RWPE2 (cell line): ENCODE data around the gene ZFHX3.

ENCODE experiments used
- ATAC-seq: fragments of 200-7000 bp; cut with Tn5 transposase; 3 replicates; pipeline ENCODE4 v1.9.1; 2021; ENCODE audit warnings: low read depth
- DNase-seq: peaks from one replicate; pipeline ENCODE4 v3.0.0-alpha.2; 2020; ENCODE audit warnings: low spot score
- H3K27ac ChIP-seq: fragments of 450-650 bp; 2 replicates; pipeline ENCODE4 v1.5.1; 2017; ENCODE audit warnings: mild to moderate bottlenecking; ENCODE audit not compliant: poor library complexity, severe bottlenecking
- H3K27me3 ChIP-seq: fragments of 250-450 bp; sonication (Bioruptor Pico); 2 replicates; pipeline ENCODE4 v1.5.1; 2021; ENCODE audit warnings: mild to moderate bottlenecking, moderate library complexity; ENCODE audit not compliant: insufficient read depth, poor library complexity, severe bottlenecking
- H3K36me3 ChIP-seq: fragments of 250-450 bp; sonication (Bioruptor Pico); 2 replicates; pipeline ENCODE4 v1.5.1; 2020; ENCODE audit warnings: low read depth, mild to moderate bottlenecking, moderate library complexity
- H3K4me1 ChIP-seq: fragments of 250-450 bp; sonication (Bioruptor Pico); 2 replicates; pipeline ENCODE4 v1.5.1; 2021; ENCODE audit warnings: mild to moderate bottlenecking, moderate library complexity; ENCODE audit not compliant: insufficient read depth, poor library complexity, severe bottlenecking
- H3K4me3 ChIP-seq: fragments of 250-450 bp; sonication (Bioruptor Pico); 2 replicates; pipeline ENCODE4 v1.5.1; 2021; ENCODE audit warnings: mild to moderate bottlenecking, moderate library complexity; ENCODE audit not compliant: severe bottlenecking
- H3K9me3 ChIP-seq: fragments of 250-450 bp; sonication (Bioruptor Pico); 2 replicates; pipeline ENCODE4 v1.5.1; 2021; ENCODE audit warnings: mild to moderate bottlenecking, moderate library complexity; ENCODE audit not compliant: severe bottlenecking
- TF ChIP-seq, protein P1 (sequence below): fragments of 450-650 bp; IDR thresholded peaks from one replicate; pipeline ENCODE4 v1.5.1; 2017; ENCODE audit warnings: mild to moderate bottlenecking, moderate library complexity; ENCODE audit not compliant: poor library complexity, severe bottlenecking

The ZFHX3 gene

DNA sequence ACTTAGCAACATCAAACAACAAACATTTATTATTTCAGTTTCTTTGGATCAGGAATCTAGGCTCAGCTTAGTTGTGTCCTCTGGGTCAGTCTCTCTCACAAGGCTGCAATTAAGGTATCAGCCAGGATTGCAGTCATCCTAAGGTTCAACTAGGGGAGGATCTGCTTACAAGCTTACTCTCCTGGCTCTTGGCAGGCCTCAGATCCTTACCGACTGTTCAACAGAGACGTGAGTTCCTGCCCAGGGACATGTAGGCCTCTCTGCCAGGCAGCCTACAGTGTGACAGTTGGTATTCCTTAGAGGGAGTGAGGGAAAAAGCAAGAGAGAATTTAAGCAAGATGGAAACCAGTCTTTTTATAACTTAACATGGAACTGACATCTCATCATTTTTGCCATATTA is 294.0 kb downstream of the ZFHX3 start:
- ATAC-seq (no peak), DNase-seq (no peak)
- TF ChIP-seq, protein P1, sequence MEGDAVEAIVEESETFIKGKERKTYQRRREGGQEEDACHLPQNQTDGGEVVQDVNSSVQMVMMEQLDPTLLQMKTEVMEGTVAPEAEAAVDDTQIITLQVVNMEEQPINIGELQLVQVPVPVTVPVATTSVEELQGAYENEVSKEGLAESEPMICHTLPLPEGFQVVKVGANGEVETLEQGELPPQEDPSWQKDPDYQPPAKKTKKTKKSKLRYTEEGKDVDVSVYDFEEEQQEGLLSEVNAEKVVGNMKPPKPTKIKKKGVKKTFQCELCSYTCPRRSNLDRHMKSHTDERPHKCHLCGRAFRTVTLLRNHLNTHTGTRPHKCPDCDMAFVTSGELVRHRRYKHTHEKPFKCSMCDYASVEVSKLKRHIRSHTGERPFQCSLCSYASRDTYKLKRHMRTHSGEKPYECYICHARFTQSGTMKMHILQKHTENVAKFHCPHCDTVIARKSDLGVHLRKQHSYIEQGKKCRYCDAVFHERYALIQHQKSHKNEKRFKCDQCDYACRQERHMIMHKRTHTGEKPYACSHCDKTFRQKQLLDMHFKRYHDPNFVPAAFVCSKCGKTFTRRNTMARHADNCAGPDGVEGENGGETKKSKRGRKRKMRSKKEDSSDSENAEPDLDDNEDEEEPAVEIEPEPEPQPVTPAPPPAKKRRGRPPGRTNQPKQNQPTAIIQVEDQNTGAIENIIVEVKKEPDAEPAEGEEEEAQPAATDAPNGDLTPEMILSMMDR: no peak
- no peaks in the 10 kb centered on the region for H3K36me3 ChIP-seq
- no peak overlapping the region for H3K4me3 ChIP-seq
- no peaks in the 10 kb centered on the region for H3K27me3 ChIP-seq
- H3K9me3 ChIP-seq: peaks cover 4% of the 10 kb centered on the region
- no peaks in the 10 kb centered on the region for H3K4me1 ChIP-seq
- H3K27ac ChIP-seq: no peak overlapping the region

DNA sequence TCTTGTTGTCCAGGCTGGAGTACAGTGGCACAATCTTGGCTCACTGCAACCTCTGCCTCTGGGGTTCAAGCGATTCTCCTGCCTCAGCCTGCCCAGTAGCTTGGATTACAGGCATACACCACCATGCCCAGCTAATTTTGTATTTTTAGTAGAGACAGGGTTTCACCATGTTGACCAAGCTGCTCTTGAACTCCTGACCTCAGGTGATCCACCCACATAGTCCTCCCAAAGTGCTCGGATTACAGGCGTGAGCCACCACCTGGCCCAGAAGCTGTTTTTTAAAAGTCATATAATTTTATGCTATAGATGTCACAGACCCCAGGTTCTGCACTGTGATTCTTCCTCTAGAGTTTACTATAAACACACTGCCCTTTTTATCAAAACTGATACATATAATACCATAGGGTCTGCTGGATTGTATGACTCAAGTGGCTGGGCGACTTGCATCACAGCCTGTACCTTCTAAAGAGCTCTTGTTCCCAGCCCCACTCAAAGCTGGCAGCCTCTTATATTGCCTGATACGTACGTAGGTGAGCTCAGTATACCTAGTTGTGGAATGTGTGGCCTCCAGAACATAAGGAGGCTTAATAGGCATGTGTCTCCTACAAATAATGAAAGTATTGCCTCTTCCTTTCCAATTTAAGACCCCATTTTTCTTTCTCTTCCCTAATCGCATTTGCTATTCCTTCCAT is 295.8 kb downstream of the ZFHX3 start:
- H3K9me3 ChIP-seq: no peaks in the 10 kb centered on the region
- no peaks in the 10 kb centered on the region for H3K36me3 ChIP-seq
- no peaks in the 10 kb centered on the region for H3K4me1 ChIP-seq
- ATAC-seq (no peak), DNase-seq (no peak)
- H3K27ac ChIP-seq: no peak overlapping the region
- TF ChIP-seq, protein P1: no peak
- no peaks in the 10 kb centered on the region for H3K27me3 ChIP-seq
- no peak overlapping the region for H3K4me3 ChIP-seq

DNA sequence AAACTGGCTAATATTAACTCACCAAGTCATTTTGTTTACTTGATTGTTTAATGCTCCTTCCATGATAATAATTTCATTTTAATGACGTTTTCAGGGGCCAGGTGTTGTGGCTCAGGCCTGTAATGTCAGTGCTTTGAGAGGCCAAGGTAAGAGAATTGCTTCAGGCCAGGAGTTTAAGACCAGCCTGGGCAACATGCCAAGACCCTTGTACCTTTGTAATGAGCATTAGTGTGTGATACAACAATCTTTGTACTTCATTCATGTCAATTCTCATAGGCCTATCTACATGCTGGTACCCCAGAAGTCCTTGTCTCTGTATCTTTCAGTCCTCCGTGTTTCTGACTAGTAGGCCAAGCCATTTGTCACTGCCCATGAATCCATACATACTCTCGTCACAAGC is 296.9 kb downstream of the ZFHX3 start:
- no peak overlapping the region for H3K27ac ChIP-seq
- TF ChIP-seq, protein P1: no peak
- DNase-seq: no peak

DNA sequence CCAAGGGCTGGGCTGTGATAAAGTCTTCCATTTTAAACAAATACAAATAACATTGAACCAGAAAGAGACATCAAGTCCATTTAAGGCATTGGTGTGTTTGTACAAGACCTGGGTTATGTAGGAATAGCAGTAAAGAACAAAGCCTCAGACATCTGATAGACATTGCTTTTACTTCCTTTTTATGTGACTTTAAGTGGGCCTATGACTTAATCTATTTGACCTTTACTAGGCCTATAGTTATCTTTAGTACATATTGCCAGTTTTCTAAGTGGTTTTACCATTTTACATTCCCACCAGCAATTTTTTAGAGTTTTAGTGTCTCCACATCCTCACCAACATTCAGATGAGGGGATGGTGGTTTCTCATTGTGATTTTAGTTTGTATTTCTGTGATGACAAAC is 298.8 kb downstream of the ZFHX3 start:
- Histone ChIP-seq H3K27ac (no peak overlapping the region), H3K9me3 (no peaks in the 10 kb centered on the region), H3K36me3 (no peaks in the 10 kb centered on the region), H3K4me3 (no peak overlapping the region), H3K4me1 (no peaks in the 10 kb centered on the region), H3K27me3 (no peaks in the 10 kb centered on the region)
- DNase-seq: no peak
- TF ChIP-seq, protein P1: no peak
- no peak for ATAC-seq

More for the DNA sequence above, 296.9 kb downstream of the ZFHX3 start:
- H3K27me3 ChIP-seq: no peaks in the 10 kb centered on the region
- H3K4me3 ChIP-seq: no peak overlapping the region
- H3K4me1 ChIP-seq: no peaks in the 10 kb centered on the region
- ATAC-seq: no peak
- H3K9me3 ChIP-seq: no peaks in the 10 kb centered on the region
- H3K36me3 ChIP-seq: no peaks in the 10 kb centered on the region

DNA sequence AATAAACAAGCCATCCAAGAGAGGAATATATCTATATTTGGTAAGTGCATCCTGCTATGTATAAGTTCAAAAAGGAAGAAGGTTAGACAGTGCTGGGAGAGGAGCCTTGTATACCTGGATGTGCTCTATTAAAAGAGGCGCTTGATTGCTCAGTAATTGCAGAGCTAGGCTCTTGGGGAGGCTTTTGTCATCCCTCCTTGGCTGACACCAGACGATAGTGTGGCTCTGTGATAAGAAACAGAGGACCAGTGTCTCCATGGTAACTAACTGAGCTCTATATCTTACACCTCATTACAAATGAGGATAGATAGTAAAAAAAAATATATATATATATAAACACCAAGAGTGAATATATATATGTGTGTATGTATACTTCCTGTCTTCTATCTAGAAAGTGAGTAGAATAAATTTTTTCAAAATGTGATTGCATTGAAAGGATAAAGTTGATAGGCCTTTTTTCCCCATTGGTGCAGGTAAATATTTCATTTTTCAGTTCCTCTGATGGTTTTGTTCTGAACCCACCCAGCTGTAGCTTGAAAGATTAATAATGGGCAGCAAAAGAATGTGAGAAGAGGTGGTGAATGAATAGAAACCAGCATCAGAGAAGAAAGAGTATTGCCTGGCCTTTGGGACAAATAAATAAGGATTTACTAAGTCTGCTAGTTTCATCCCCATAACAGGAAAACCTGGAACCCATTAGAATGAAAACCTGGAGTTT is 303.7 kb downstream of the ZFHX3 start:
- H3K4me3 ChIP-seq: no peak overlapping the region
- H3K9me3 ChIP-seq: no peaks in the 10 kb centered on the region
- H3K36me3 ChIP-seq: no peaks in the 10 kb centered on the region
- H3K27ac ChIP-seq: no peak overlapping the region
- DNase-seq (no peak), ATAC-seq (no peak)
- no peaks in the 10 kb centered on the region for H3K27me3 ChIP-seq
- TF ChIP-seq, protein P1: no peak
- H3K4me1 ChIP-seq: peaks cover 6% of the 10 kb centered on the region
